ENCODE measurements around the gene PPM1B. TPM values are rescaled to one million over a fixed set of nuclear protein-coding genes. Genes with fewer than 3 reads are reported as not detected.
A peak's percentile ranks its signal among the peaks of the same experiment; 100 is the strongest.

Gene PPM1B
- total RNA-seq, 2 experiments from 2014 or later: 87.3 to 89.6 TPM

DNA sequence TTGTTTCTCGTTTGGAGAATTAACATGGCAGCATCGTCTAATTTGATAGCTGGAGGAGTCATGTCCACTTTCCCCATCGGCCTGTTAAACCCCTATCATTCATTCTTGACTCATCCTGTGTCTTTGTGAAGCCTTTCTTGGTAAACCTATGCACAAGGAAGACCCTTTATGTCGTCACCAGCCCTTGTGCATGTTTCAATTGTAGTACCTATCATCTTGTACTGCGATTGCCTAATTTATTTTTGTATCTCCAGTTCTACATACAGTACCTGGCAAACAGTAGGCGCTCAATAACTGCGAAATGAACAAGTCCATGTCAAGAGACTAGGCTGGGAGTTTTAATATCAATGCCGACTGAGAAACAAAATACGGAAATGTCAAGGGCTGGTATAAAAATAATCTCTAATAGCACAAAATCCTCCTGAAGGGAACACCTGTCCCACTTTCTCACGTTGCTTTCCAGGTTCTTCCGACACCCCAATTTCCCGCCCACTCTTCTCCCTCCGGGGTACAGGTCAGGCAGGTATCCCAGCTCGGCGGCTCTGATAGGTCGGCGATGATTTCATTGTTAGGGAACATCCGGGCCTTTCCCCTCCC is 1.3 kb upstream of the PPM1B start:
- ChIA-PET CTCF (interaction anchor here (0.9 to 1.4 kb wide), 3 partner anchors 10 to 186 kb away, joined by 3 read pairs; no protein-coding TSS in a partner anchor), POLR2A (interaction anchor here (0.6 to 5.6 kb wide), 11 partner anchors 9 to 1805 kb away, joined by 3 to 111 read pairs (median 4); partner anchors contain the start of genes CAMKMT, LRPPRC and PREPL)
- ATAC-seq (ENCODE audit: poor library complexity): peak; percentile 10

GRCh38 chr2:44167908-44168680 is 581 bp upstream of the PPM1B start:
- ATAC-seq (ENCODE audit: poor library complexity) (peak; percentile 78), DNase-seq (peak; percentile 80 to 100 (median 94))
- H3K4me3 ChIP-seq (ENCODE audit: low read length): peak overlapping the region; percentile 61
- peak overlapping the region; percentile 99 for H3K4me3 Mint-ChIP-seq
- no peaks in the 10 kb centered on the region for H3K27me3 Mint-ChIP-seq
- no peaks in the 10 kb centered on the region for H3K9me3 Mint-ChIP-seq
- ChIA-PET CTCF (interaction anchor here (0.9 to 1.4 kb wide), 3 partner anchors 10 to 185 kb away, joined by 3 read pairs; no protein-coding TSS in a partner anchor), POLR2A (interaction anchor here (0.6 to 5.6 kb wide), 19 partner anchors 8 to 1806 kb away, joined by 3 to 111 read pairs (median 4); partner anchors contain the start of genes CAMKMT, LRPPRC, PREPL and THADA)
- peaks cover 0 to 3% of the 10 kb centered on the region in 2 experiments for H3K9me3 ChIP-seq (ENCODE audit: control insufficient read depth in 1 of 2, insufficient read depth in 1 of 2, low read length in 2 of 2)
- TF ChIP-seq CTCF (IDR thresholded peaks at IDR 0.05): no peak
- H3K27ac ChIP-seq (ENCODE audit: low read depth in 1 of 2, low read length in 2 of 2): peak overlapping the region; percentile 98
- H3K36me3 ChIP-seq (ENCODE audit: insufficient read depth, low read length): no peaks in the 10 kb centered on the region
- H3K36me3 Mint-ChIP-seq (ENCODE audit: low read depth): peaks cover 26% of the 10 kb centered on the region
- peak overlapping the region; percentile 99 for H3K27ac Mint-ChIP-seq
- peaks cover 36% of the 10 kb centered on the region for H3K4me1 Mint-ChIP-seq (ENCODE audit: low read depth)
- no peaks in the 10 kb centered on the region for H3K27me3 ChIP-seq (ENCODE audit: control insufficient read depth in 1 of 2, insufficient read depth in 2 of 2, low read length in 2 of 2)
- intact Hi-C loops (cut with DNase I, micrococcal nuclease): loop anchor here (1.0 to 5.0 kb wide), 9 partner anchors 15 to 194 kb away; partner anchors contain the start of genes CAMKMT (in 2 of the 2), PREPL (in 2 of the 2) and LRPPRC (in 1 of the 2)
- H3K4me1 ChIP-seq (ENCODE audit: insufficient read depth, low read length): peaks cover 20% of the 10 kb centered on the region

More for the DNA sequence above, 1.3 kb upstream of the PPM1B start:
- H3K27me3 ChIP-seq (ENCODE audit: control insufficient read depth in 1 of 2, insufficient read depth in 2 of 2, low read length in 2 of 2): no peaks in the 10 kb centered on the region
- intact Hi-C loops (cut with DNase I, micrococcal nuclease): loop anchor here (5.0 kb wide), 7 partner anchors 35 to 195 kb away; partner anchors contain the start of genes CAMKMT (in 1 of the 2), LRPPRC (in 1 of the 2) and PREPL (in 1 of the 2)
- H3K9me3 ChIP-seq (ENCODE audit: control insufficient read depth in 1 of 2, insufficient read depth in 1 of 2, low read length in 2 of 2): peaks cover 0 to 3% of the 10 kb centered on the region in 2 experiments
- H3K4me3 ChIP-seq (ENCODE audit: low read length): peak overlapping the region; percentile 61
- Mint-ChIP-seq H3K36me3 (ENCODE audit: low read depth) (peaks cover 26% of the 10 kb centered on the region), H3K4me3 (peak overlapping the region; percentile 99), H3K27ac (peak overlapping the region; percentile 99), H3K4me1 (ENCODE audit: low read depth) (peaks cover 29% of the 10 kb centered on the region), H3K9me3 (no peaks in the 10 kb centered on the region), H3K27me3 (no peaks in the 10 kb centered on the region)
- no peaks in the 10 kb centered on the region for H3K36me3 ChIP-seq (ENCODE audit: insufficient read depth, low read length)
- no peak for TF ChIP-seq CTCF (IDR thresholded peaks at IDR 0.05)
- H3K27ac ChIP-seq (ENCODE audit: low read depth in 1 of 2, low read length in 2 of 2): peak overlapping the region; percentile 98
- H3K4me1 ChIP-seq (ENCODE audit: insufficient read depth, low read length): peaks cover 14% of the 10 kb centered on the region
- DNase-seq: no peak
